WTC11 (cell line): ENCODE measurements around the gene DSTN.

Experiments used
- ATF1 ChIP-seq: sonication (generic); formaldehyde crosslinking; IDR thresholded peaks from 2 replicates; pipeline ENCODE4 v1.8.1; 2023; ENCODE audit warnings: mild to moderate bottlenecking, moderate library complexity, missing genetic modification reagents
- NR2C2 ChIP-seq: sonication (generic); formaldehyde crosslinking; IDR thresholded peaks from 2 replicates; pipeline ENCODE4 v1.8.0; 2022; ENCODE audit warnings: mild to moderate bottlenecking, missing genetic modification reagents

DNA sequence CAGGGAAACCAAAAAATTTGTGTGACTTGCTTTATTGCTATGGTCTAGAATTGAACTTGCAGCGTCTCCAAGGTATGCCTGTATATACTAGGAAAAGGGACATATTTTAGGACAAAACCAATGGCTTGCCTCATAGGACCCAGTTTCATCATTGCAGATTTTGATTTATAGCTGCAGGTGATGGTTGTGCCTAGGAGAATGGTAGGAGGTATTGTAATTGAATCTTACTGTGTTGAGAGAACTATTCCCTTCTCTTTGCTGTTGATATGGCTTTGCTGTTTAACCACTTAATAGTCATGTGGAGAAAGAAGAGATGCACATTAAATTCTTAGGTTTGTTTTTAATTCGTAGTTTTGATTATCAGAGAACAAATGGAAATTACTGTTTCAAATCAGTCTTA lies 16.4 kb downstream of the DSTN start:
- TF ChIP-seq NR2C2: no peak
- TF ChIP-seq ATF1 (CRISPR knock-in tag): no peak
